Coronary artery (tissue), 2 donors: ENCODE data around the gene ORC4.

Experiments used
- DNase-seq: peaks from one replicate; pipeline ENCODE4 v3.0.0-alpha.2; 2017; ENCODE audit warnings: low spot score
- H3K27ac ChIP-seq, 2 donors: fragments of 200-600 bp; sonication (generic); one replicate each; pipeline ENCODE4 v1.5.1; 2016 to 2019
- H3K4me3 ChIP-seq: fragments of 200-600 bp; sonication (generic); 2 replicates; pipeline ENCODE4 v1.5.1; 2016; ENCODE audit warnings: mild to moderate bottlenecking, moderate library complexity
- CTCF ChIP-seq: fragments of 200-600 bp; sonication (generic); IDR thresholded peaks from one replicate; pipeline ENCODE4 v1.5.1; 2019; ENCODE audit warnings: antibody characterized with exemption

ORC4 gene

GRCh38 chr2:147980940-147981528, 39.5 kb downstream of the ORC4 start:
- Histone ChIP-seq H3K4me3 (no peak overlapping the region), H3K27ac (no peak overlapping the region)
- no peak for DNase-seq
- no peak for TF ChIP-seq CTCF

- no peak for DNase-seq
- no peak for TF ChIP-seq CTCF
- Histone ChIP-seq H3K27ac (no peak overlapping the region), H3K4me3 (no peak overlapping the region)
Observed at GRCh38 chr2:147977679-147978078, 42.9 kb downstream of the ORC4 start.

GRCh38 chr2:147976102-147976501, 44.4 kb downstream of the ORC4 start:
- TF ChIP-seq CTCF, result no peak
- H3K4me3 ChIP-seq, result no peak overlapping the region
- no peak for DNase-seq
- no peak overlapping the region for H3K27ac ChIP-seq

- TF ChIP-seq CTCF, result no peak
- DNase-seq, result no peak
- H3K27ac ChIP-seq, result no peak overlapping the region
- H3K4me3 ChIP-seq, result no peak overlapping the region
Observed at GRCh38 chr2:147968571-147968970, 52.0 kb downstream of the ORC4 start.

DNA sequence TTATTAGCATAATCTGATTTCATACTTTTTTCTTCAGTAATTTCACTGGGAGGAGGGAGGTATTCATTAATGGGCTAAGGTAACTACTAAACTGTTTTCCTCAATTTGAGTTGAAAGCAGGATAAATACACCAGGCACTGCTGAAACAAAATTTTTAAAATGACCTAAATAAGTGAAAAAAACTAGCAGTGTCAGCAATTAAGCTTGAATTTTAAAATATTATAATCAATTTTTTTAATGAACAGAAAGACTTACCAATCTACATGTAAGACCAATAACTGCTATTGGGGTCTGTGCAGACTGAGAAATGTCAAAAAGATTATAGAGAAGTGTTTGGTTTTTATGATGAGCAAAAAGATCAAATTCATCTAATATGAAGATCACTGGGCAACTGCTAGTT, 68.4 kb downstream of the ORC4 start:
- no peak for DNase-seq
- Histone ChIP-seq H3K4me3 (no peak overlapping the region), H3K27ac (no peak overlapping the region)
- TF ChIP-seq CTCF, result no peak

- TF ChIP-seq CTCF, result no peak
Observed at GRCh38 chr2:147945660-147946059, 74.9 kb downstream of the ORC4 start.

GRCh38 chr2:147939313-147939712, 81.2 kb downstream of the ORC4 start:
- no peak for TF ChIP-seq CTCF
- no peak overlapping the region for H3K27ac ChIP-seq
- no peak overlapping the region for H3K4me3 ChIP-seq
- DNase-seq, result no peak

More at GRCh38 chr2:147945660-147946059, 74.9 kb downstream of the ORC4 start:
- H3K27ac ChIP-seq, result no peak overlapping the region
- DNase-seq, result no peak
- no peak overlapping the region for H3K4me3 ChIP-seq
